ENCODE data around the gene PITPNM1.

- TF ChIP-seq EP300 (IDR thresholded peaks at IDR 0.05): no peak
- TF ChIP-seq, protein P1, sequence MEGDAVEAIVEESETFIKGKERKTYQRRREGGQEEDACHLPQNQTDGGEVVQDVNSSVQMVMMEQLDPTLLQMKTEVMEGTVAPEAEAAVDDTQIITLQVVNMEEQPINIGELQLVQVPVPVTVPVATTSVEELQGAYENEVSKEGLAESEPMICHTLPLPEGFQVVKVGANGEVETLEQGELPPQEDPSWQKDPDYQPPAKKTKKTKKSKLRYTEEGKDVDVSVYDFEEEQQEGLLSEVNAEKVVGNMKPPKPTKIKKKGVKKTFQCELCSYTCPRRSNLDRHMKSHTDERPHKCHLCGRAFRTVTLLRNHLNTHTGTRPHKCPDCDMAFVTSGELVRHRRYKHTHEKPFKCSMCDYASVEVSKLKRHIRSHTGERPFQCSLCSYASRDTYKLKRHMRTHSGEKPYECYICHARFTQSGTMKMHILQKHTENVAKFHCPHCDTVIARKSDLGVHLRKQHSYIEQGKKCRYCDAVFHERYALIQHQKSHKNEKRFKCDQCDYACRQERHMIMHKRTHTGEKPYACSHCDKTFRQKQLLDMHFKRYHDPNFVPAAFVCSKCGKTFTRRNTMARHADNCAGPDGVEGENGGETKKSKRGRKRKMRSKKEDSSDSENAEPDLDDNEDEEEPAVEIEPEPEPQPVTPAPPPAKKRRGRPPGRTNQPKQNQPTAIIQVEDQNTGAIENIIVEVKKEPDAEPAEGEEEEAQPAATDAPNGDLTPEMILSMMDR (IDR thresholded peaks at IDR 0.05): no peak
These were observed 27.7 kb upstream of the PITPNM1 start for GRCh38 chr11:67532889-67533288.
